Renal cortex interstitium (tissue), 15 donors: ENCODE data around the gene FBLN1. TPM values are rescaled to one million over a fixed set of nuclear protein-coding genes. Genes with fewer than 3 reads are reported as not detected.
"Not testable (repeated sequence)": the region's sequence is repeated elsewhere in the genome, so short reads cannot be mapped to it uniquely, and the experiment has no call there.

ENCODE experiments used
- DNase-seq, 11 donors: peaks; one replicate each; pipeline ENCODE4 v3.0.0-alpha.2; 2013; ENCODE audit warnings: low read depth in 9 of 11, low spot score in 4 of 11; ENCODE audit errors: extremely low read depth in 1 of 11
- long read RNA-seq, 16 experiments: transcript quantifications; one replicate each; lab custom pipeline, GENCODE V29; 2026
- polyA plus RNA-seq, 3 donors: library from polyadenylated mRNA; unstranded; fragments of 120-200 nt; gene quantifications; one replicate each; pipeline ENCODE4 v1.2.1, GENCODE V29; 2013; ENCODE audit not compliant: insufficient read length in 3 of 3

FBLN1 gene
- 100 to 1,000 TPM in 1 of 3 donors, 10 to 100 TPM in 2; 92.0 to 152 (median 95.5) TPM for polyA plus RNA-seq
- long read RNA-seq, donor 1, transcript FBLN1-202 (17 exons, 2,896 nt) = minor isoform, 11 of 40 reads
- long read RNA-seq, donor 1, transcript FBLN1-201 (15 exons, 2,251 nt) = major isoform, 23 of 40 reads
- long read RNA-seq, donor 1, partial matches to known transcripts = 6 of 40 reads
- long read RNA-seq, donor 1, other reads (novel, unspliced or antisense) = 0 of 40 reads
- long read RNA-seq, donor 2, transcript FBLN1-201 (15 exons, 2,251 nt) = major isoform, 20 of 38 reads
- long read RNA-seq, donor 2, transcript FBLN1-202 (17 exons, 2,896 nt) = minor isoform, 5 of 38 reads
- long read RNA-seq, donor 2, partial matches to known transcripts = 13 of 38 reads
- long read RNA-seq, donor 2, other reads (novel, unspliced or antisense) = 0 of 38 reads
- long read RNA-seq, donor 3, transcript FBLN1-201 (15 exons, 2,251 nt) = major isoform, 40 of 125 reads
- long read RNA-seq, donor 3, transcript FBLN1-202 (17 exons, 2,896 nt) = minor isoform, 23 of 125 reads
- long read RNA-seq, donor 3, partial matches to known transcripts = 62 of 125 reads
- long read RNA-seq, donor 3, other reads (novel, unspliced or antisense) = 0 of 125 reads
- long read RNA-seq, donor 4, transcript FBLN1-201 (15 exons, 2,251 nt) = major isoform, 16 of 37 reads
- long read RNA-seq, donor 4, transcript FBLN1-202 (17 exons, 2,896 nt) = minor isoform, 9 of 37 reads
- long read RNA-seq, donor 4, partial matches to known transcripts = 12 of 37 reads
- long read RNA-seq, donor 4, other reads (novel, unspliced or antisense) = 0 of 37 reads
- long read RNA-seq, donor 5, transcript FBLN1-201 (15 exons, 2,251 nt) = major isoform, 31 of 62 reads
- long read RNA-seq, donor 5, transcript FBLN1-202 (17 exons, 2,896 nt) = minor isoform, 17 of 62 reads
- long read RNA-seq, donor 5, partial matches to known transcripts = 14 of 62 reads
- long read RNA-seq, donor 5, other reads (novel, unspliced or antisense) = 0 of 62 reads
- long read RNA-seq, donor 6, transcript FBLN1-201 (15 exons, 2,251 nt) = major isoform, 14 of 31 reads
- long read RNA-seq, donor 6, transcript FBLN1-202 (17 exons, 2,896 nt) = minor isoform, 7 of 31 reads
- long read RNA-seq, donor 6, partial matches to known transcripts = 10 of 31 reads
- long read RNA-seq, donor 6, other reads (novel, unspliced or antisense) = 0 of 31 reads
- long read RNA-seq, donor 7, transcript FBLN1-201 (15 exons, 2,251 nt) = major isoform, 35 of 47 reads
- long read RNA-seq, donor 7, transcript FBLN1-202 (17 exons, 2,896 nt) = minor isoform, 12 of 47 reads
- long read RNA-seq, donor 7, partial matches to known transcripts = 0 of 47 reads
- long read RNA-seq, donor 7, other reads (novel, unspliced or antisense) = 0 of 47 reads
- long read RNA-seq, donor 8, transcript FBLN1-201 (15 exons, 2,251 nt) = major isoform, 31 of 47 reads
- long read RNA-seq, donor 8, transcript FBLN1-202 (17 exons, 2,896 nt) = minor isoform, 16 of 47 reads
- long read RNA-seq, donor 8, partial matches to known transcripts = 0 of 47 reads
- long read RNA-seq, donor 8, other reads (novel, unspliced or antisense) = 0 of 47 reads
- long read RNA-seq, donor 9, transcript FBLN1-201 (15 exons, 2,251 nt) = major isoform, 24 of 53 reads
- long read RNA-seq, donor 9, transcript FBLN1-202 (17 exons, 2,896 nt) = minor isoform, 11 of 53 reads
- long read RNA-seq, donor 9, partial matches to known transcripts = 18 of 53 reads
- long read RNA-seq, donor 9, other reads (novel, unspliced or antisense) = 0 of 53 reads
- long read RNA-seq, donor 10, transcript FBLN1-201 (15 exons, 2,251 nt) = major isoform, 27 of 98 reads
- long read RNA-seq, donor 10, transcript FBLN1-202 (17 exons, 2,896 nt) = minor isoform, 7 of 98 reads
- long read RNA-seq, donor 10, partial matches to known transcripts = 64 of 98 reads
- long read RNA-seq, donor 10, other reads (novel, unspliced or antisense) = 0 of 98 reads
- long read RNA-seq, donor 11, transcript FBLN1-201 (15 exons, 2,251 nt) = major isoform, 15 of 29 reads
- long read RNA-seq, donor 11, partial matches to known transcripts = 11 of 29 reads
- long read RNA-seq, donor 11, other reads (novel, unspliced or antisense) = 0 of 29 reads
- long read RNA-seq, donor 12, transcript FBLN1-201 (15 exons, 2,251 nt) = major isoform, 5 of 36 reads
- long read RNA-seq, donor 12, partial matches to known transcripts = 29 of 36 reads
- long read RNA-seq, donor 12, other reads (novel, unspliced or antisense) = 0 of 36 reads
- long read RNA-seq, donor 13, transcript FBLN1-201 (15 exons, 2,251 nt) = major isoform, 40 of 70 reads
- long read RNA-seq, donor 13, transcript FBLN1-202 (17 exons, 2,896 nt) = minor isoform, 17 of 70 reads
- long read RNA-seq, donor 13, partial matches to known transcripts = 12 of 70 reads
- long read RNA-seq, donor 13, other reads (novel, unspliced or antisense) = 0 of 70 reads
- long read RNA-seq, donor 14, transcript FBLN1-202 (17 exons, 2,896 nt) = major isoform, 17 of 34 reads
- long read RNA-seq, donor 14, transcript FBLN1-201 (15 exons, 2,251 nt) = minor isoform, 11 of 34 reads
- long read RNA-seq, donor 14, partial matches to known transcripts = 5 of 34 reads
- long read RNA-seq, donor 14, other reads (novel, unspliced or antisense) = 0 of 34 reads
- long read RNA-seq, donor 15, transcript FBLN1-202 (17 exons, 2,896 nt) = major isoform, 10 of 24 reads
- long read RNA-seq, donor 15, transcript FBLN1-201 (15 exons, 2,251 nt) = minor isoform, 9 of 24 reads
- long read RNA-seq, donor 15, partial matches to known transcripts = 5 of 24 reads
- long read RNA-seq, donor 15, other reads (novel, unspliced or antisense) = 0 of 24 reads
- long read RNA-seq, donor 16, transcript FBLN1-201 (15 exons, 2,251 nt) = major isoform, 69 of 298 reads
- long read RNA-seq, donor 16, transcript FBLN1-202 (17 exons, 2,896 nt) = minor isoform, 26 of 298 reads
- long read RNA-seq, donor 16, partial matches to known transcripts = 202 of 298 reads
- long read RNA-seq, donor 16, other reads (novel, unspliced or antisense) = 0 of 298 reads

- peak in 2 of 11 donors; percentile 52 to 60 for DNase-seq
Observed at GRCh38 chr22:45502215-45503049, at the start of gene FBLN1. TSS of gene FBLN1 (plus strand) at chr22:45502883. CDS start at chr22:45502986, 103 bp downstream.

GRCh38 chr22:45453764-45454163 is 48.9 kb upstream of the FBLN1 start:
- no peak for DNase-seq

DNA sequence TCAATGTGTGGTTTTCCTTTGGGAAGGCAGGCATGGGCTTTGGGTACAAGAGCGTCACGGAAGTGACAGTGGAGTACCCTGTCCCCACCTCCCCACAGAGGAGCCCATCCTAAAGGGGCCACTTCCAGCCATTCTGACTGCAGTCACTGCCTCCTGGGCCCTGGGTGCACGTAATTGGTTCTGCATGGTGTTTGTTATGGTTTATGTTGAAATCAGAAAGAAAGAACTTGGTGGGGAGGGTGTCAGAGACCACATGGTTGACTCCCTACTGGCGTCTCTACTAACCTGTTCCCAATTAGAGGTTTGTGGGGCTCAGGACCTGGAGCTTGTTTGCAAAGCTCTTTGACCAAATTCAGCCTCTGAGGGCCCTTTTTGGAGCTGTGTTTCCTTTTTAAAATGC is 48.4 kb upstream of the FBLN1 start:
- no peak for DNase-seq

GRCh38 chr22:45455212-45455611 is 47.5 kb upstream of the FBLN1 start:
- DNase-seq = no peak

GRCh38 chr22:45455621-45456020 is 47.1 kb upstream of the FBLN1 start:
- DNase-seq = no peak

DNA sequence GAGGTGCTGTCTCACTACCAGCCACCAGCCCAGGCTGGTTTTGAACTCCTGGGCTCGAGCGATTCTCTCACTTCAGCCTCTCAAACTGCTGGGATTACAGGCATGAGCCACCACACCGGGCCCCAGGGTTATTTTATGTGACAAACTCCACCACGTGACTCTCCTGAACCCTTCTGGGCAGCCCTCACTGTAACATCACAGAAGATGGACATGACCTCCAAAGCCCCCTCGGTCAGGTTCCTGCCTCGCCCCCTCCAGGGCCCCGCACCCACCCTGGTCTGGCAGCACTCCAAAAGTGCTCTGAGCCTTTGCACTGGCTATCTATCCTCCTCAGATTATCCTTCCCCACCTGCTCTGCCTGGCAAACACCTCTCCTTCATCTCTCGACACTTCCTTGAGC is 45.9 kb upstream of the FBLN1 start:
- no peak for DNase-seq

- DNase-seq = no peak
Observed at GRCh38 chr22:45458532-45458931, 44.2 kb upstream of the FBLN1 start.

- DNase-seq = no peak
Observed at GRCh38 chr22:45459235-45459634, 43.4 kb upstream of the FBLN1 start.

DNA sequence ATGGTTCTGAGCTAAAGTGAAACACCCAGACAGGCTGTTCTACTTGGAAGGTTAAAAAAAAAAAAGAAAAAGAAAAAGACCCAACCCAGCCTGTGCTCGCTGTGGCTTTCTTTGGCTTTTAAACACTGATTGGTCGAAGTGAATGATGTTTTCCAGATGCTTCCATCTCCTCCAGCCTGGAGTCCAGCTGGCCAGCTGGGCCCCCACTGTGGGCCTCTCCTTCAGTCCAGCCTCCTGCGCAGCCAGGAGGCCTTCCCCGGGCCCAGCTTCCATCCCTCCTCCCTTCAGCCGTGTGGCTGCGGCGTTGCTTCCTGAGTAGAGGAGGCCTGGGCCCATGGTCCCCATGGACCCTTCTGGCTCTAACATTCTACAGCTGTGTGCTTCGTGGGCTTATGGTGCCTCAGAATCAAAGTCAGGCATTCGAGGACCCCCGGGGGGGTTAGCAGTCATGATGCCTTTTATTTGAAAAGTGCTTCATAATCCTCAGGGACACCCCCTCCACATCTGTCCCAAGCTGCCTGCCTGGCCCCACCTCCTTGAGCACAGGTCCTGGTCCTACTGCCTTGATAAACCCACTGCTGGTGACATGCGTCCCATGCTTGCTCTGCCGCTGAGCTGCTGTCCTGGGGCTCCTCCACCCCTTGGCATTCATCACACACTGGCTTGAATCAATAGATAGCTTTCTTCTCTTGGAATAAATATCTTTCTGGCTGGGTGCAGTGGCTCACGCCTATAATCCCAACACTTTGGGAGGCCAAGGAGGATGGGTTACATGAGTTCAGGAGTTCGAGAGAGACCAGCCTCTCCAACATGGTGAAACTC is 42.2 kb upstream of the FBLN1 start:
- DNase-seq = peak in 8 of 11 donors; percentile 64 to 87 (median 83)

DNA sequence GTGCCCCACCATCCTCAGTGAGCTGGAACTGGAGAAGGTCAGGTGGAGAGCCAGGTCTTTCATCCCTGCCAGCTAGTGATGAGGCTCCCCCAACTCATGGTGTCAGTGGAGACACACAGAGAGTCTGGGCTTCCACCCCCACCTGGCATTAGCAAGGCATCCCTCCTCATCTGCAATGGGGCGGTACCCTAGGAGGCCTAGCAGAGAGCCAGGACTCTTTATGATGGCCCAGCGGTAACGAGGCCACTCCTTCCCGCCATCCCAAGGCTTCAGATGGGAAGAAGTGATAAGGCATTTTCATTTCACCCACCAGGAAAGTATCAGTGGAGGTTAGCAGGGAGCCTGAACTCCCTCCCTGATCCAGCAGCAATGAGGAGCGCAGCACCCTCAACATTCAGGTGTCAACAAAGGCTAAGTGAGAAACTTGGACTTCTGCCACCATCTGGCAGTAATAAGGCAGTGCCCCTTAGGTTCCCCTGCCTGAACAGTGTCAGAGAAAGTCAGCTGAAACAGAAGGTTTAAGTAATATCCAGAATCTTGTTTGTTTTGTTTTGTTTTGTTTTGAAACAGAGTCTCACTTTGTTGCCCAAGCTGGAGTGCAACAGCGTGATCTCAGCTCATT is 40.5 kb upstream of the FBLN1 start:
- no peak for DNase-seq

GRCh38 chr22:45463691-45464090 is 39.0 kb upstream of the FBLN1 start:
- not testable (repeated sequence) for DNase-seq

- no peak for DNase-seq
Observed at GRCh38 chr22:45465633-45466032, 37.0 kb upstream of the FBLN1 start.

DNA sequence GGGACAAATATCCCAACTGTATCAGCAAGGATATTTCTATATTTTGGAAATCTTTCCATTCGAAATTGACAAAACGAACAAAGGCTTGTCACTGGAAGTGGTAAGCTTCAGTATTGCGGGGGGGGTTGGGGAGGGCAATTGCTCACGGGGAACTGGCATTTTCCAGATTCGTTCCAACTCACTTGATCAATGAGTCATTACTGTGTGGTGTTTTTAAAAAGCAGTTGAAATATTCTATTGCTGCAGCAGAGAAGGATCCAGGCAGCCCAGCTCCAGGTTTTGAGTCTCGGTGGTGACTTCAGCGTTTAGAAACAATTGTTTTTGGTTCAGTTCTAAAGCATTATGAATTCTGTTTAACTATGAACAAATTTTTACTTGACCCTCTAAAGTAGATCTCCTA is 33.8 kb upstream of the FBLN1 start:
- DNase-seq = no peak
